Chondrocyte (in vitro differentiated cells): ENCODE results near the gene CYP2A6. TPM values are rescaled to one million over a fixed set of nuclear protein-coding genes. Genes with fewer than 3 reads are reported as not detected.
"Not testable (repeated sequence)": the region's sequence is repeated elsewhere in the genome, so short reads cannot be mapped to it uniquely, and the experiment has no call there.

Experiments
- DNase-seq: peaks from one replicate; pipeline ENCODE4 v3.0.0; 2021; ENCODE audit warnings: mixed read lengths, low spot score
- H3K27ac Mint-ChIP-seq: one replicate; pipeline ENCODE4 v1.8.0; 2021; ENCODE audit warnings: mild to moderate bottlenecking, moderate library complexity, mixed read lengths; ENCODE audit not compliant: unreplicated experiment
- H3K27me3 Mint-ChIP-seq: 2 replicates; pipeline ENCODE4 v1.8.0; 2021; ENCODE audit warnings: low read depth, mixed read lengths
- H3K36me3 Mint-ChIP-seq: 2 replicates; pipeline ENCODE4 v1.8.0; 2021; ENCODE audit warnings: low read depth, mixed read lengths
- H3K4me1 Mint-ChIP-seq: 2 replicates; pipeline ENCODE4 v1.8.0; 2021; ENCODE audit warnings: low read depth, mild to moderate bottlenecking, mixed read lengths
- H3K4me3 Mint-ChIP-seq: one replicate; pipeline ENCODE4 v1.8.0; 2021; ENCODE audit warnings: mild to moderate bottlenecking, moderate library complexity, mixed read lengths; ENCODE audit not compliant: unreplicated experiment
- H3K9me3 Mint-ChIP-seq: 2 replicates; pipeline ENCODE4 v1.8.0; 2021; ENCODE audit warnings: low read depth, mixed read lengths
- long read RNA-seq: library from polyadenylated mRNA; stranded (forward); transcript quantifications from one replicate; pipeline ENCODE4 v2.0.0, GENCODE V29; 2021
- total RNA-seq: library from RNA; stranded (reverse); gene quantifications from 3 replicates; pipeline ENCODE4 v1.2.1, GENCODE V29; 2021
- TF ChIP-seq, protein P1 (sequence below): fragments of 200-600 bp; sonication (generic); IDR thresholded peaks from 2 replicates; pipeline ENCODE4 v1.5.0; 2021; ENCODE audit warnings: antibody characterized with exemption, mild to moderate bottlenecking, moderate library complexity

Gene CYP2A6
- total RNA-seq: not detected in 3 replicates
- long read RNA-seq: 0 reads

GRCh38 chr19:40850277-40850676 lies at the start of gene CYP2A6:
CYP2A6 (minus strand) TSS chr19:40850447; CDS start chr19:40850426, 21 bp downstream.
- not testable (repeated sequence) for H3K27ac Mint-ChIP-seq, H3K36me3 Mint-ChIP-seq, H3K4me1 Mint-ChIP-seq, DNase-seq, H3K9me3 Mint-ChIP-seq, H3K4me3 Mint-ChIP-seq
- peaks cover 46% of the 10 kb centered on the region for H3K27me3 Mint-ChIP-seq

- not testable (repeated sequence) for DNase-seq, H3K27me3 Mint-ChIP-seq, H3K27ac Mint-ChIP-seq
Observed at GRCh38 chr19:40899964-40900363, 49.7 kb upstream of the CYP2A6 start.

GRCh38 chr19:40896843-40897789 lies 46.9 kb upstream of the CYP2A6 start:
- not testable (repeated sequence) for H3K27me3 Mint-ChIP-seq, H3K36me3 Mint-ChIP-seq, H3K9me3 Mint-ChIP-seq, H3K4me3 Mint-ChIP-seq, H3K4me1 Mint-ChIP-seq, H3K27ac Mint-ChIP-seq, DNase-seq

More at GRCh38 chr19:40899964-40900363, 49.7 kb upstream of the CYP2A6 start:
- H3K4me3 Mint-ChIP-seq, H3K4me1 Mint-ChIP-seq, H3K36me3 Mint-ChIP-seq, H3K9me3 Mint-ChIP-seq: not testable (repeated sequence)

DNA sequence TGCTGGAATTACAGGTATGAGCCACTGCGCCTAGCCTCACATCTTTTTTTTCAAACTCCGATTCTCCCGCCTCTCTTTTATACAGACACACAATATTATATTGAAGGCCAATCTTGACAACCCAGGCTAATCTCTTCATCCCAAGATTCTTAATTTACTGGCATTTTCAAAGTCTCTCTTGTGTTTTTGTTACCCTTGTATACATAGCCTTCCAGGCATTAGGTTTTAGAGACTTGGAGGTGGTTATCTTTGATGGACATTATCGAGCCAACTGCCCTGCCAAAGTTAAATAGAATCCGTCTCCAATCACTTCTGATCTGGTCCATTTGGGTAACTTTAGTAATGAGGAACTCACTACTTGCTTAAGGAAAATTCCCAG lies 46.2 kb upstream of the CYP2A6 start:
- Mint-ChIP-seq H3K4me1 (no peaks in the 10 kb centered on the region), H3K9me3 (no peaks in the 10 kb centered on the region), H3K4me3 (no peak overlapping the region), H3K27ac (no peak overlapping the region), H3K36me3 (no peaks in the 10 kb centered on the region), H3K27me3 (peaks cover 10% of the 10 kb centered on the region)
- DNase-seq: no peak
- TF ChIP-seq, protein P1, sequence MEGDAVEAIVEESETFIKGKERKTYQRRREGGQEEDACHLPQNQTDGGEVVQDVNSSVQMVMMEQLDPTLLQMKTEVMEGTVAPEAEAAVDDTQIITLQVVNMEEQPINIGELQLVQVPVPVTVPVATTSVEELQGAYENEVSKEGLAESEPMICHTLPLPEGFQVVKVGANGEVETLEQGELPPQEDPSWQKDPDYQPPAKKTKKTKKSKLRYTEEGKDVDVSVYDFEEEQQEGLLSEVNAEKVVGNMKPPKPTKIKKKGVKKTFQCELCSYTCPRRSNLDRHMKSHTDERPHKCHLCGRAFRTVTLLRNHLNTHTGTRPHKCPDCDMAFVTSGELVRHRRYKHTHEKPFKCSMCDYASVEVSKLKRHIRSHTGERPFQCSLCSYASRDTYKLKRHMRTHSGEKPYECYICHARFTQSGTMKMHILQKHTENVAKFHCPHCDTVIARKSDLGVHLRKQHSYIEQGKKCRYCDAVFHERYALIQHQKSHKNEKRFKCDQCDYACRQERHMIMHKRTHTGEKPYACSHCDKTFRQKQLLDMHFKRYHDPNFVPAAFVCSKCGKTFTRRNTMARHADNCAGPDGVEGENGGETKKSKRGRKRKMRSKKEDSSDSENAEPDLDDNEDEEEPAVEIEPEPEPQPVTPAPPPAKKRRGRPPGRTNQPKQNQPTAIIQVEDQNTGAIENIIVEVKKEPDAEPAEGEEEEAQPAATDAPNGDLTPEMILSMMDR: no peak

DNA sequence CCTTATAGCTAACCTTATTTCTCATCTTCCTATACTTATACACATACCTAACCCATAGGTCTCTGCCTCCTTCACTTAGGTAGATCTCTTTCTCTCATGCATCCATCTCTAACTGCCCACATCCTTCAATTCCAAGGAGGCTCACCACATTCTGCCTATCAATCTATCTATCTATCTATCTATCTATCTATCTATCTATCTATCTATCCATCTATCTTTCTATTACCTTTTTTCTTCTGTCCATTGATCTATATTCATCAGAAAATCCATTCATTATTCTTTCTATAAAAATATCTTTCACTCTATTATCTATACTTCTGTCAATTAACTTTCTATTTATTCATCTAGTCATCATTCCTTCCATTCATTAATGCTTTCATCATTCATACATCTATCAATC lies 42.9 kb upstream of the CYP2A6 start:
- H3K27ac Mint-ChIP-seq: no peak overlapping the region
- no peaks in the 10 kb centered on the region for H3K9me3 Mint-ChIP-seq
- no peak for DNase-seq
- no peaks in the 10 kb centered on the region for H3K4me1 Mint-ChIP-seq
- H3K27me3 Mint-ChIP-seq: peaks cover 28% of the 10 kb centered on the region
- no peaks in the 10 kb centered on the region for H3K36me3 Mint-ChIP-seq
- TF ChIP-seq, protein P1: no peak
- no peak overlapping the region for H3K4me3 Mint-ChIP-seq

DNA sequence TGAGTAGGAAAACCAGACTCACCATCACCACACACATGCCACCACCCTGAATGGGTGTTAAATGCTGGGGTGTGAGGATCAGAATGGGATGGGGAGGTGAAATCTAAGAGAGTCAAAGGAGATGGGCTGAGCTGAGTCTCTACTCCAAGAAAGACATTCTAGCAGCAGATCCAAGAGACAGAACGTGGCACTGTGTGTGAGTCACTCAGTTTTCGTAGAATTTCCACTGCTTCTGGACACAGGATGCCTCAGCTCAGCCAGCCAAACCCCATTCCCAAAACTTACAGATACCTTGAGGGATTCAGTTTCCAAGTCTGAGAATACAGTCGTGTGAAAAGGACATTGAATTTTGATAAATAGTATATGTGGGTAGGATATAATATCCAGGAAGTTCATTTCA lies 39.1 kb upstream of the CYP2A6 start:
- Mint-ChIP-seq H3K27me3 (peaks cover 29% of the 10 kb centered on the region), H3K4me1 (no peaks in the 10 kb centered on the region)
- DNase-seq: no peak

More for the DNA sequence above, 39.1 kb upstream of the CYP2A6 start:
- no peaks in the 10 kb centered on the region for H3K36me3 Mint-ChIP-seq
- H3K4me3 Mint-ChIP-seq: no peak overlapping the region
- TF ChIP-seq, protein P1: no peak
- no peaks in the 10 kb centered on the region for H3K9me3 Mint-ChIP-seq
- H3K27ac Mint-ChIP-seq: no peak overlapping the region
